Neural cell (in vitro differentiated cells): ENCODE measurements around the gene RPS15. TPM values are rescaled to one million over a fixed set of nuclear protein-coding genes. Genes with fewer than 3 reads are reported as not detected.

Experiments used
- H2AFZ ChIP-seq: fragments of 200-600, 300-800 bp; sonication (generic), shearing (Covaris generic); 2 replicates; pipeline ENCODE4 v1.6.0; 2014; ENCODE audit warnings: low read depth, mild to moderate bottlenecking, antibody characterized with exemption, low read length, moderate library complexity
- H3F3A ChIP-seq: fragments of 200-600 bp; shearing (Covaris generic); 2 replicates; pipeline ENCODE4 v1.6.1; 2016; ENCODE audit warnings: mild to moderate bottlenecking, moderate library complexity, mixed read lengths, antibody characterized with exemption, low read length; ENCODE audit not compliant: insufficient read depth, poor library complexity, severe bottlenecking
- H3K27ac ChIP-seq: fragments of 200-600, 300-800 bp; sonication (generic), shearing (Covaris generic); 2 replicates; pipeline ENCODE4 v1.5.1; 2014; ENCODE audit warnings: mild to moderate bottlenecking, low read length, moderate library complexity
- H3K27me3 ChIP-seq: fragments of 300-800, 200-600 bp; sonication (generic), shearing (Covaris generic); 2 replicates; pipeline ENCODE4 v1.6.0; 2014; ENCODE audit warnings: mild to moderate bottlenecking, low read depth, low read length, moderate library complexity; ENCODE audit not compliant: insufficient read depth
- H3K36me3 ChIP-seq: fragments of 300-800, 200-600 bp; sonication (generic), shearing (Covaris generic); 2 replicates; pipeline ENCODE4 v1.5.1; 2014; ENCODE audit warnings: mild to moderate bottlenecking, antibody characterized with exemption, low read length, moderate library complexity; ENCODE audit not compliant: insufficient read depth
- H3K4me2 ChIP-seq: fragments of 300-800, 200-600 bp; sonication (generic), shearing (Covaris generic); 2 replicates; pipeline ENCODE4 v1.6.0; 2014; ENCODE audit warnings: mild to moderate bottlenecking, low read length
- H3K4me3 ChIP-seq: fragments of 300-800, 200-600 bp; sonication (generic), shearing (Covaris generic); 2 replicates; pipeline ENCODE4 v1.5.1; 2014; ENCODE audit warnings: mild to moderate bottlenecking, low read length, moderate library complexity
- H3K79me2 ChIP-seq: fragments of 200-600 bp; shearing (Covaris generic); replicated peaks from 2 replicates; pipeline ENCODE4 v1.6.0; 2014; ENCODE audit warnings: mild to moderate bottlenecking, low read length, moderate library complexity; ENCODE audit not compliant: insufficient read depth
- H3K9ac ChIP-seq: fragments of 300-800, 200-600 bp; sonication (generic), shearing (Covaris generic); 2 replicates; pipeline ENCODE4 v1.6.1; 2016; ENCODE audit warnings: mild to moderate bottlenecking, low read length, mixed read lengths
- H3K9me2 ChIP-seq: fragments of 200-600 bp; shearing (Covaris generic); 2 replicates; pipeline ENCODE4 v1.6.1; 2016; ENCODE audit warnings: mild to moderate bottlenecking, low read length, mixed read lengths; ENCODE audit not compliant: insufficient read depth
- H3K9me3 ChIP-seq: fragments of 200-600, 300-800 bp; sonication (generic), shearing (Covaris generic); 2 replicates; pipeline ENCODE4 v1.6.1; 2016; ENCODE audit warnings: mild to moderate bottlenecking, mixed run types, low read length, moderate library complexity, mixed read lengths
- H4K20me1 ChIP-seq: fragments of 200-600 bp; shearing (Covaris generic); 2 replicates; pipeline ENCODE4 v1.6.1; 2016; ENCODE audit warnings: mild to moderate bottlenecking, mixed run types; ENCODE audit not compliant: insufficient read depth
- CTCF ChIP-seq: fragments of 450-650 bp; IDR thresholded peaks from 2 replicates; pipeline ENCODE4 v1.5.1; 2014; ENCODE audit warnings: antibody characterized with exemption, mild to moderate bottlenecking, moderate library complexity; ENCODE audit not compliant: poor library complexity, severe bottlenecking
- EP300 ChIP-seq: fragments of 450-650 bp; conservative IDR thresholded peaks from 2 replicates; pipeline ENCODE4 v1.6.1; 2014; ENCODE audit warnings: antibody characterized with exemption, mild to moderate bottlenecking, moderate library complexity; ENCODE audit not compliant: poor library complexity, severe bottlenecking
- EZH2 ChIP-seq: fragments of 200-600, 300-800 bp; shearing (Covaris generic), sonication (generic); IDR thresholded peaks from 2 replicates; pipeline ENCODE4 v1.6.1; 2014; ENCODE audit warnings: antibody characterized with exemption, low read length, borderline replicate concordance, mild to moderate bottlenecking; ENCODE audit not compliant: insufficient read depth, poor library complexity, severe bottlenecking
- MXI1 ChIP-seq: fragments of 450-650 bp; conservative IDR thresholded peaks from 2 replicates; pipeline ENCODE4 v1.6.1; 2014; ENCODE audit warnings: antibody characterized with exemption, mild to moderate bottlenecking; ENCODE audit not compliant: poor library complexity, severe bottlenecking
- POLR2AphosphoS5 ChIP-seq: IDR thresholded peaks from 2 replicates; pipeline ENCODE4 v1.6.1; 2012
- RAD21 ChIP-seq: fragments of 450-650 bp; conservative IDR thresholded peaks from 2 replicates; pipeline ENCODE4 v1.6.1; 2014; ENCODE audit warnings: antibody characterized with exemption, mild to moderate bottlenecking, moderate library complexity
- REST ChIP-seq: IDR thresholded peaks from 2 replicates; pipeline ENCODE4 v1.6.1; 2012; ENCODE audit warnings: borderline replicate concordance
- SMC3 ChIP-seq: fragments of 450-650 bp; conservative IDR thresholded peaks from 2 replicates; pipeline ENCODE4 v1.6.1; 2014; ENCODE audit warnings: antibody characterized with exemption, mild to moderate bottlenecking, moderate library complexity; ENCODE audit not compliant: poor library complexity
- TAF1 ChIP-seq: IDR thresholded peaks from 2 replicates; pipeline ENCODE4 v1.6.1; 2012; ENCODE audit warnings: low read depth
- polyA plus RNA-seq: library from polyadenylated mRNA; depleted of rRNA; stranded (reverse); fragments of >200 nt; gene quantifications from 2 replicates; pipeline ENCODE4 v1.2.3, GENCODE V29; 2014

Gene RPS15
- polyA plus RNA-seq, 1 donor from 2014 or later = 591 TPM

- H3K79me2 ChIP-seq = no peaks in the 10 kb centered on the region
- no peak overlapping the region for H2AFZ ChIP-seq
- H3K9me3 ChIP-seq = no peaks in the 10 kb centered on the region
- no peaks in the 10 kb centered on the region for H3K27me3 ChIP-seq
- TF ChIP-seq MXI1 = no peak
- TF ChIP-seq REST = no peak
- TF ChIP-seq CTCF = no peak
- no peak for TF ChIP-seq TAF1
- no peak for TF ChIP-seq RAD21
- no peak overlapping the region for H3K27ac ChIP-seq
- no peaks in the 10 kb centered on the region for H4K20me1 ChIP-seq
- no peaks in the 10 kb centered on the region for H3K9me2 ChIP-seq
- H3F3A ChIP-seq = no peaks in the 10 kb centered on the region
- H3K4me2 ChIP-seq = no peak overlapping the region
- no peak overlapping the region for H3K4me3 ChIP-seq
- H3K36me3 ChIP-seq = no peaks in the 10 kb centered on the region
- H3K9ac ChIP-seq = no peak overlapping the region
Observed at GRCh38 chr19:1483979-1484428, 45.8 kb downstream of the RPS15 start.

GRCh38 chr19:1486720-1487575, 48.8 kb downstream of the RPS15 start:
- Histone ChIP-seq H2AFZ (no peak overlapping the region), H4K20me1 (no peaks in the 10 kb centered on the region), H3K36me3 (no peaks in the 10 kb centered on the region), H3K79me2 (no peaks in the 10 kb centered on the region), H3K9ac (no peak overlapping the region), H3K27me3 (peaks cover 4% of the 10 kb centered on the region), H3K4me2 (no peak overlapping the region), H3K9me2 (no peaks in the 10 kb centered on the region), H3K27ac (no peak overlapping the region), H3K4me3 (no peak overlapping the region), H3F3A (no peaks in the 10 kb centered on the region), H3K9me3 (no peaks in the 10 kb centered on the region)
- TF ChIP-seq SMC3 (no peak), MXI1 (no peak), EZH2 (no peak), TAF1 (no peak), CTCF (no peak), EP300 (no peak), POLR2AphosphoS5 (no peak), REST (no peak), RAD21 (no peak)
